ENCODE measurements around the gene P2RY10. TPM values are rescaled to one million over a fixed set of nuclear protein-coding genes. Genes with fewer than 3 reads are reported as not detected.

P2RY10 gene
- total RNA-seq, 2 experiments from 2014 or later = 85.3 to 98.5 TPM

GRCh38 chrX:78957768-78958130, 12.6 kb downstream of the P2RY10 start:
- Histone ChIP-seq H3K9me3 (ENCODE audit: control insufficient read depth in 1 of 2, insufficient read depth in 1 of 2, low read length in 2 of 2) (no peaks in the 10 kb centered on the region), H3K27ac (ENCODE audit: low read depth in 1 of 2, low read length in 2 of 2) (peak overlapping the region; percentile 13 to 28), H3K4me3 (ENCODE audit: low read length) (no peak overlapping the region), H3K36me3 (ENCODE audit: insufficient read depth, low read length) (peaks cover 41% of the 10 kb centered on the region), H3K4me1 (ENCODE audit: insufficient read depth, low read length) (peaks cover 28% of the 10 kb centered on the region), H3K27me3 (ENCODE audit: control insufficient read depth in 1 of 2, insufficient read depth in 2 of 2, low read length in 2 of 2) (no peaks in the 10 kb centered on the region)
- Mint-ChIP-seq H3K27me3 (no peaks in the 10 kb centered on the region), H3K4me1 (ENCODE audit: low read depth) (peaks cover 79% of the 10 kb centered on the region), H3K4me3 (peak overlapping the region; percentile 45), H3K36me3 (ENCODE audit: low read depth) (peaks cover 91% of the 10 kb centered on the region), H3K27ac (peak overlapping the region; percentile 63), H3K9me3 (no peaks in the 10 kb centered on the region)
- intact Hi-C loops (cut with DNase I, micrococcal nuclease) = loop anchor here (5.0 to 10.0 kb wide), 3 partner anchors 190 to 403 kb away; no protein-coding TSS in a partner anchor
- ATAC-seq (ENCODE audit: poor library complexity) (no peak), DNase-seq (no peak)
- POLR2A ChIA-PET = interaction anchor here (1.3 to 2.0 kb wide), 4 partner anchors 13 to 819 kb away, joined by 3 to 22 read pairs (median 4); partner anchors contain the start of genes P2RY10 and TAF9B
- CTCF ChIA-PET = interaction anchor here (1.2 kb wide), 1 partner anchor 313 kb away, joined by 3 read pairs; no protein-coding TSS in a partner anchor
- TF ChIP-seq CTCF (IDR thresholded peaks at IDR 0.05) = no peak

DNA sequence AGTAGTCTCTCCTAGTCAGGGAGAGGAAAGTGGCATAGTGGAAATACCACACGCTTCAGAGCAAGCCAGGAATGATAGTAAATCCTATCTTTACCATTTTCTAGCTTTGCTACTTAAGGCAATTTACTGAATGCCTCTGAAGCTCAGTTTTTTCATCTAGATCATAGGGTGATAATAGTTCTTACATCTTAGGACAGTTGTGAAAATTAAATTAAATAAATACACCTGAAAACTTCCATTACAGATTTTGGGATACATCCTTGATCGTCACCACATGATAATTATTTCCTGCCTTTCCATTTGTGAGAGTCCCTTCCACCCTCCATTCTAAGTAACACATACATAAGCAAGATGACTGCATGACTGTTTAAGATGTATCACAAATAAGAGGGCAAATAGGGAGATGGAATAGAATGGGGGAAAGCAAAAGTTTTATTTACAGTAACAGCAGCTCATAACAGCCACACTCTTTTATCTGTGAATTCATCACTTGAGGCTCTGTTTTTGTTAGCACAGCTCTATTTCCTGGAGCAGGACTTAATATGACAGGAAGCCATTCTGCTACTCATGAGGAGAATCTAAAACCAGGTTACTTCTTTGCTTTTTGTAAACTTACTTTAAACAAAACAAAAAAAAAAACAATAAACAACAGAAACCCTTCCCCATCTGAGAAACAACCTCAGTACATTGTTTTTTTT, 13.4 kb downstream of the P2RY10 start:
- DNase-seq (peak in 1 of 14 experiments; percentile 46), ATAC-seq (ENCODE audit: poor library complexity) (peak; percentile 56)
- CTCF ChIA-PET = interaction anchor here (1.2 to 1.4 kb wide), 2 partner anchors 8 to 312 kb away, joined by 3 to 6 read pairs; no protein-coding TSS in a partner anchor
- peaks cover 25% of the 10 kb centered on the region for H3K4me1 ChIP-seq (ENCODE audit: insufficient read depth, low read length)
- no peak for TF ChIP-seq CTCF (IDR thresholded peaks at IDR 0.05)
- H3K9me3 Mint-ChIP-seq = peaks cover 6% of the 10 kb centered on the region
- no peaks in the 10 kb centered on the region for H3K9me3 ChIP-seq (ENCODE audit: control insufficient read depth in 1 of 2, insufficient read depth in 1 of 2, low read length in 2 of 2)
- H3K4me3 Mint-ChIP-seq = peak overlapping the region; percentile 68
- H3K27me3 Mint-ChIP-seq = no peaks in the 10 kb centered on the region
- no peaks in the 10 kb centered on the region for H3K27me3 ChIP-seq (ENCODE audit: control insufficient read depth in 1 of 2, insufficient read depth in 2 of 2, low read length in 2 of 2)
- H3K4me3 ChIP-seq (ENCODE audit: low read length) = no peak overlapping the region
- peaks cover 91% of the 10 kb centered on the region for H3K36me3 Mint-ChIP-seq (ENCODE audit: low read depth)
- H3K27ac Mint-ChIP-seq = peak overlapping the region; percentile 63
- intact Hi-C loops (cut with DNase I, micrococcal nuclease) = loop anchor here (5.0 to 10.0 kb wide), 3 partner anchors 189 to 404 kb away; no protein-coding TSS in a partner anchor
- peak overlapping the region in 1 of 2 donors; percentile 28 for H3K27ac ChIP-seq (ENCODE audit: low read depth in 1 of 2, low read length in 2 of 2)
- peaks cover 34% of the 10 kb centered on the region for H3K36me3 ChIP-seq (ENCODE audit: insufficient read depth, low read length)
- POLR2A ChIA-PET = interaction anchor here (0.6 to 2.0 kb wide), 8 partner anchors 8 to 996 kb away, joined by 3 to 22 read pairs (median 4); partner anchors contain the start of genes P2RY10 and TAF9B
- peaks cover 80% of the 10 kb centered on the region for H3K4me1 Mint-ChIP-seq (ENCODE audit: low read depth)

DNA sequence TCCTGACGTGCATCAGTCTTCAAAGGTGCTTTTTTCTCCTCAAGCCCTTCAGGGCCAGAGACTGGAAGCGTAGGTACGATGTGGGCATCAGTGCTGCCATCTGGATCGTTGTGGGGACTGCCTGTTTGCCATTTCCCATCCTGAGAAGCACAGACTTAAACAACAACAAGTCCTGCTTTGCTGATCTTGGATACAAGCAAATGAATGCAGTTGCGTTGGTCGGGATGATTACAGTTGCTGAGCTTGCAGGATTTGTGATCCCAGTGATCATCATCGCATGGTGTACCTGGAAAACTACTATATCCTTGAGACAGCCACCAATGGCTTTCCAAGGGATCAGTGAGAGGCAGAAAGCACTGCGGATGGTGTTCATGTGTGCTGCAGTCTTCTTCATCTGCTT, 15.7 kb downstream of the P2RY10 start:
- CTCF ChIA-PET = no interaction called here
- Mint-ChIP-seq H3K36me3 (ENCODE audit: low read depth) (peaks cover 90% of the 10 kb centered on the region), H3K27ac (peak overlapping the region; percentile 63), H3K9me3 (peaks cover 8% of the 10 kb centered on the region), H3K4me1 (ENCODE audit: low read depth) (peaks cover 81% of the 10 kb centered on the region), H3K27me3 (no peaks in the 10 kb centered on the region), H3K4me3 (no peak overlapping the region)
- intact Hi-C loops (cut with DNase I, micrococcal nuclease) = no loop called here
- no peak for TF ChIP-seq CTCF (IDR thresholded peaks at IDR 0.05)
- H3K4me1 ChIP-seq (ENCODE audit: insufficient read depth, low read length) = peaks cover 21% of the 10 kb centered on the region
- H3K27me3 ChIP-seq (ENCODE audit: control insufficient read depth in 1 of 2, insufficient read depth in 2 of 2, low read length in 2 of 2) = no peaks in the 10 kb centered on the region
- POLR2A ChIA-PET = interaction anchor here (0.6 kb wide), 1 partner anchor 405 kb away, joined by 3 read pairs; no protein-coding TSS in a partner anchor
- H3K36me3 ChIP-seq (ENCODE audit: insufficient read depth, low read length) = peaks cover 30% of the 10 kb centered on the region
- no peak for DNase-seq
- H3K4me3 ChIP-seq (ENCODE audit: low read length) = no peak overlapping the region
- no peak for ATAC-seq (ENCODE audit: poor library complexity)
- no peak overlapping the region for H3K27ac ChIP-seq (ENCODE audit: low read depth in 1 of 2, low read length in 2 of 2)
- H3K9me3 ChIP-seq (ENCODE audit: control insufficient read depth in 1 of 2, insufficient read depth in 1 of 2, low read length in 2 of 2) = no peaks in the 10 kb centered on the region
